GM19035 (cell line): Measurements from ENCODE around the gene OGDH.
"Not testable (repeated sequence)": the region's sequence is repeated elsewhere in the genome, so short reads cannot be mapped to it uniquely, and the experiment has no call there.

ENCODE experiments used
- ATAC-seq: cut with Tn5 transposase; IDR thresholded peaks from one replicate; pipeline ENCODE4 v1.9.1; 2021; ENCODE audit not compliant: unreplicated experiment

Gene OGDH

DNA sequence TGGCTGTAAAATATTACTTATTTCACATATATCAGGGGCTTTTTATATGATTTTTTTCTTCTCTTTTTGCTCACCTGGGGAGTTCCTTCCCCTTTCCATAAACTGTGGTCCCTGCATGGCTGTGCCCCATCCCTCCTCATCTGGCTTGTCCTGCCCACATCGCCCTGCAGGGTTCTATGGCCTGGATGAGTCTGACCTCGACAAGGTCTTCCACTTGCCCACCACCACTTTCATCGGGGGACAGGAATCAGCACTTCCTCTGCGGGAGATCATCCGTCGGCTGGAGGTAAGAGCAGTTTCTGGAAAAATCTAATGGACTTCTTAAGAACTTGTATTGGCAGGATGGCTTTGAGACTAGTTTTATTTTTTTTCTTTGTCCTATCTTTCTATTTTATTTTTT is 60.1 kb downstream of the OGDH start:
- ATAC-seq, result no peak

DNA sequence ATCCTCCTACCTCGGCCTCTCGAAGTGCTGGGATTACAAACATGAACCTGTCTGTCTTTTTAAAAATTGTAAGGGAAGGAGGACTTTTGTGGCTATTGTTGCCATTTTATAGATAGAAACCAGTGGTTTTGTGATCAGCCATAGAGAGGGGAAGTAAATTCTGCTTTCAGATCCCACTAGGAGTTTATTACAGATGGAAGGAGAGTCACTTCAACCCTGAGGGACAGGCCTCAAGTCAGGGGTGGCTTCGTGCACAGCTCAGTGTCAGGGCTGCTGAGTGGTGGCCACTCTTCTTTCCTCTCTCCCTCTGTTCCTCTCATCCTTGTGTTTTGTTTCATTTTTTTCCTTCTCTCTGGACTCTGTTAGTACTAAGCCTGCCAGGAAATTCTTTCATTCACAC is 60.8 kb downstream of the OGDH start:
- no peak for ATAC-seq

DNA sequence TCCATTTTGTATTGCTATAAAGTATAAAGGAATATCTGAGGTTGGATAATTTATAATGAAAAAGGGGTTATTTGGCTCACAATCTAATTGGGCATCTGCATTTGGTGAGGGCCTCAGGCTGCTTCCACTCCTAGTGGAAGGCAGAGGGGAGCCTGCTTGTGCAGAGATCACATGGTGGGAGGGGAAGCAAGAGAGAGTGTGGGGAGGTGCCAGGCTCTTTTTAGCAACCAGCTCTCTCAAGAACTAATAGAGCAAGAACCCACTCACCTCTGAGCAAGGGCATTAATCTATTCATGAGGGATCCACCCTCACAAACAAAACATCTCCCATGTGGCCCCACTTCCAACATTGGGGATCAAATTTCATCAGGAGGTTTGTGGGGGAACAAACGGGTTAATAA is 64.6 kb downstream of the OGDH start:
- no peak for ATAC-seq

DNA sequence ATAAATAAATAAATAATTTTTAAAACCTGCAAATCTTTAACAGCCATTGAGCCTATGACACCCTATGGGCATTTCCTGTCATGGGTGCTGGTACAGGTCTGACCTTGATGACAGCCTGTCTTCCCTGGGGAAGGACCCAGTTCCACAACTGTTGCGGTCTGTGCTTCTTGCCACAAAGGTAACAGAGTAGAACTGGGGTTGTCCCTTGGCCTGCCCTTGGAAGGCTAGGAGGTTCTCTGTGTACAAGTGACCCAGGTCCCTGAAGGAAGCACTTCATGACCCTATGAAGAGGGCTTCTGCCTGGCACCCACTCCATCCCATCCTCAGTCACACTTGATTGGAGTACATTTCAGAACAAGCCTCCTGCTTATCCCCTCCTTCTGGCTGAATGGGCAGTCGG is 66.9 kb downstream of the OGDH start:
- no peak for ATAC-seq

DNA sequence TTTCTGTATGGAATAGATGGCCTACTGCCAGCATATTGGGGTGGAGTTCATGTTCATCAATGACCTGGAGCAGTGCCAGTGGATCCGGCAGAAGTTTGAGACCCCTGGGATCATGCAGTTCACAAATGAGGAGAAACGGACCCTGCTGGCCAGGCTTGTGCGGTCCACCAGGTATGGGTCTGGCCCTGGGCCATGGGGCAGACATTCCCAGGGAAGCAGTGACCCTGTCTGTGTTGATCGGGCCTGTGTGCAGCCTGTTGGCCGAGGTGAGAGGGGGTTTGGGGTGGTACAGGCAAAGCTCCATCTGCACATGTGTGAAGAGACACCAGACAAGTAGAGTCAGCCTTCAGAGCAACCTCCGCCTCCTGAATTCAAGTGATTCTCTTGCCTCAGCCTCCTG is 67.3 kb downstream of the OGDH start:
- no peak for ATAC-seq

DNA sequence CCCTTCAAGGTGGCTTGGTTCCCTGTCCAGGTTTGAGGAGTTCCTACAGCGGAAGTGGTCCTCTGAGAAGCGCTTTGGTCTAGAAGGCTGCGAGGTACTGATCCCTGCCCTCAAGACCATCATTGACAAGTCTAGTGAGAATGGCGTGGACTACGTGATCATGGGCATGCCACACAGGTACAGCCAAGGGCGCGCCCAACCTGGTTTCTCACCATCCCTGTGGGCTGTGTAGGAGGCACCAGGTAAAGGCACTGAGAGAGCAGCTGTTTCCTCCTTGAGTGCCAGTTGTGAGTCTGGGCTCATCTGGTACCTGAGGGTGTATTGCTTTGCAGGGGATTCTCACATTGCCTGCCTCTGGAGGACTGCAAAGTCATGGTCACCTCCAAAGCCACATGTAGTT is 68.0 kb downstream of the OGDH start:
- no peak for ATAC-seq

DNA sequence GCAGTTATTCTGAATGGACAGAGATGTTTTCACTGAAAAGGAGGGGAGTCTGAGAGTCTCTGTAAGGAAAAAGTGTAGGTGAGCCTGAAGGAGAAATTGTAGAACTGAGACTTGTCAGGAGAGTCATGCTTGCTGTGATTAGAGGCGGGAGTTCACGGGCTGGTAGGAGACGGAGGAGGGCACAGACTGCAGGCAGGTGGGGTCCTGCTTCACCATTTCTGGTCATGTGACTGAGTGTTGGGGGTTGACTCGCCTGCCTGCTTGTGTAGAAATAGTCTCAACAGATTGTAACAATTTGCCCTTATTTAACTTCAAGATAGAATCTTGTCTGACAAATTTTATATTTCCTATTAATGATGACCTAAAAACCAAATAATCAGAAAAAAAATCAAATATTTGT is 70.3 kb downstream of the OGDH start:
- ATAC-seq, result no peak

DNA sequence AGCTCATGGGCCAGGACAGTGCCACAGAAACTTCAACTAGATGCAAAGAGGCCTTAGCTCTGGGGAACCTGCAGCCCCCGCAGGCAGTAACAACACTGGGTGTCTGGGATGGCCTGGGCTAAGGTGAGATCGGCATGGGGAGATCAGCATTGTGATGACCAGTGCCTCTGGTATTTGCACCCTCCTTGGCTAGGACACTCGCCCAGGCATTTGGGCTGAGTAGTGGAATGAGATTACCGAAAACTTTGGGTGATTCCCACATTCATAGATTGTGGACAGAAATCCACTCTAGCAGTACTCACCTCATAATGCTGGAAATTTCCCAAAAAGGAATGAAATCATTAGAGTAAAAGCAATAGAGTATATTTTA is 71.7 kb downstream of the OGDH start:
- no peak for ATAC-seq

DNA sequence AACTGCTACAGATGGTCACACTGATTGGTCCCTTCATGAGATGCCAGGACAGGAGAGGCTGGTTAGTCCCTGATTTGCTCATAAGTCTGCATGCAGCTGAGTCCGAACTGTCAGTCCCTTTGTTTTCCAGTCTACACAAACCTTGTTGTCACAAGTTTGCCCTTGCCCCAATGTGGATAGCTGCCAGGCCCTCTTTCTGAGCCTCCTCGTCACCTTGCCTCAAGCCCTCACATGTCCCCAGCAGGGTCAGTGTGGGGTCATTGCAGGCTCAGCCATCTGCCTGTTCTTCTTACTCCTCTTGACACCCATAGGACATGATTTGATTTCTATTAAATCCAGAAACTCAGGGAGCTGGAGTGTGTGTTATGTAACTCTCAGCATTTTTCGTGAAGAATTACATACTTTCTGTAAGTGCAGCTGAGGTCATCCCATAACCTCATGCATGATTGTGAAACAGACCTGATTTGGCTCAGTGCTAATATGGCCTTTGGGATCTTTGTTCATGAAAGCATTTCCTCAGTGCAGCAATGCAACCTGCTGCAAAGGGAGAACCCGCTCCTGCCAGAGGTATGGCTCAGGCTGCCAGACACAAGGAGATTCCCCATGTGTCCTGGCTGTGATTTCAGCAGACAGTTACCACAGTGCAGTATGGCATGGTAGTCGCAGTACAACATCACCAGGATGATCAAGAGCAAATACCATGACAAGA is 72.2 kb downstream of the OGDH start:
- ATAC-seq, result no peak

DNA sequence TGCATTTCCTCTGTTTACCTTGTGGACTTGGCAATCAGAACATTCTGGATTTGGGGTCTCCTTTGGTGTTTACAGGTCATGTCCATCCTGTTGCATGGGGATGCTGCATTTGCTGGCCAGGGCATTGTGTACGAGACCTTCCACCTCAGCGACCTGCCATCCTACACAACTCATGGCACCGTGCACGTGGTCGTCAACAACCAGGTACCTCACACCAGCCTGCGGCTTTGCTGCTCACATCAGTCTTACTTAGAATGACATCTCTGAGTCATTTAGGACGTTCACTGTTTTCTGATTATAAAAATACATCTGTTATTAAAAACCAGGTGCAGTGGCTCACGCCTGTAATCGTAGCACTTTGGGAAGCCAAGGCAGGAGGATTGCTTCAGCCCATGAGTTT is 75.2 kb downstream of the OGDH start:
- no peak for ATAC-seq

DNA sequence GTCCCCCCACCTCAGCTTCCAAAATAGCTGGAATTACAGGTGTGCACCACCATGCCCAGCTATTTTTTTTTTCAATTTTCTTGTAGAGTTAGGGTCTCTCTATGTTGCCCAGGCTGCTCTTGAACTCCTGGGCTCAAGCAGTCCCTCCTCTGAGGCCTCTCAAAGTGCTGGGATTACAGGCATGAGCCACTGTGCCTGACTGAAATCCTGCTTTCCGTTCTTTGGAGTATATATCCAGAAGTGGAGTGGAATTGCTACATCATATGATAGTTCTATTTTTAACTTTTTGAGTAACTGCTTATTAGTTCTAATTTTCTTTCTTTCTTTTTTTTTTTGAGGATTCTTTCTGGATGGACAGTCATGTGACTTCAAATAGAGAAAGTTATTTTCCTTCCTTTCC is 79.3 kb downstream of the OGDH start:
- no peak for ATAC-seq

DNA sequence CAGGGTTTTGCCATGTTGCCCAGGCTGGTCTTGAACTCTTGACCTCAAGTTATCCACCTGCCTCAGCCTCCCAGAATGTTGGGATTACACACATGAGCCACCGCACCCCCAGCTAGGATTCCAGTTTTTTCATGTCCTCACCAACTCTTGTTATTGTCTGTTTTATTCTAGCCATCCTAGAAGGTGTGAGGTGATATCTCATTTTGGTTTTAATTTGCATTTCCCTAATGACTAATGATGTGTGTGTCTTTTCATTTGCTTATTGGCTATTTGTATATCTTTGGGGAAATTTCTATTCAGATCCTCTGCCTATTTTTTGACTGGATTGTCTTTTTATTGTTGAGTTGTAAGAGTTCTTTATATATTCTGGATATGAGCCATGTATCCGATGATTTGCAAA is 83.0 kb downstream of the OGDH start:
- ATAC-seq, result no peak

DNA sequence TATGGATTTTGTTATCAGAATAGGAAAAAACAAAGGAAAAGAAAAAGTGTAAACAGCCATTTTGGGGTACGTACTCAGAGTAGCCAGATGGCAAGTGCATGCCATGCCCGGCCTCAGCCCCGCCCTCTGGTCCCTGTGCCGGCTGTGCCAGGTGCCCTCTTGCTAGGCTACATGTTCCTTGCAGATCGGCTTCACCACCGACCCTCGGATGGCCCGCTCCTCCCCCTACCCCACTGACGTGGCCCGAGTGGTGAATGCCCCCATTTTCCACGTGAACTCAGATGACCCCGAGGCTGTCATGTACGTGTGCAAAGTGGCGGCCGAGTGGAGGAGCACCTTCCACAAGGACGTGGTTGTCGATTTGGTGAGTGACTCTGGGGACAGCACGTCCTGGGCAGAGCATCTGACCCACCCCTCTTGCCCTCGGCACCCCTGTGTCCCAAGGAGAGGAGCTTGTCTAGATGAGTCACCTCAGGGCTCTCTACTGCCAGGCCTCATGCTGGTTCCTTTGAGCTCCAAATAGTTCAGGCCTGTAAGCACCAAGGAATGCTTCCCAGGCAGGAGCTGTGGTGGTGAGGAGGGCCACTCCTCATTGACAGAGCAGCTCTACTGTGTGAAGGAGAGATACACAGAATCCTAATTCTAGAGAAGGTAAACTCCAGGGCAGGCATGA is 87.3 kb downstream of the OGDH start:
- no peak for ATAC-seq

DNA sequence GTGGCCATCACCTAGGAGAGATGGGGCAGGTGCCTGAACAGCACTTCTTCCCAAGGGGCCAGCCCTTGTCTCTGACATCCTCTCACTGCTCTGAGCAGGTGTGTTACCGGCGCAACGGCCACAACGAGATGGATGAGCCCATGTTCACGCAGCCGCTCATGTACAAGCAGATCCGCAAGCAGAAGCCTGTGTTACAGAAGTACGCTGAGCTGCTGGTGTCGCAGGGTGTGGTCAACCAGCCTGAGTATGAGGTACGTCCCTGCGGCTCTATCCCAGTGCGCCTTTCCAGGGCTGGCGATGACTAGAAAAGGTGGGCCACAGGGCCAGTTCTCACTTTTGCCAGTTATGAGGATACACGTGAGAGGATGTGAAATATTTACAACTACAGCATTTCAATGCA is 87.9 kb downstream of the OGDH start:
- ATAC-seq, result no peak

DNA sequence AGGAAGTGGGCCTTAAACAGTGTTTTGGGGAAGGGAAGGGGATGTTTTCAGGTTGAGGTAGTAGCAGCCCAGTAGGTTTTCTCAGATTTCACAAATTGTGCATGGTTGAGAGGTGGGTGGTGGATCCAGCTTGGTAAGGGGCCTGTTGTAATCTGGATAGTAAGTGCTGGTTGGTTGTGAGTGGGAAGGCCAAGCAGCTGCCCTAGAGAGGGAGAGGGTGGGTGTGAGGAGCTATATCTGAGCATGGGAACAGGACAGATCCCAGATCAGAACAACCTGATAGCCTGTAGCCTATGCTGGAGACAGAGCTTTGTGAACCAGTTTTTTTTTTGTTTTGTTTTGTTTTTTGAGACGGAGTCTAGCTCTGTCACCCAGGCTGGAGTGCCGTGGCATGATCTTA is 88.3 kb downstream of the OGDH start:
- no peak for ATAC-seq

DNA sequence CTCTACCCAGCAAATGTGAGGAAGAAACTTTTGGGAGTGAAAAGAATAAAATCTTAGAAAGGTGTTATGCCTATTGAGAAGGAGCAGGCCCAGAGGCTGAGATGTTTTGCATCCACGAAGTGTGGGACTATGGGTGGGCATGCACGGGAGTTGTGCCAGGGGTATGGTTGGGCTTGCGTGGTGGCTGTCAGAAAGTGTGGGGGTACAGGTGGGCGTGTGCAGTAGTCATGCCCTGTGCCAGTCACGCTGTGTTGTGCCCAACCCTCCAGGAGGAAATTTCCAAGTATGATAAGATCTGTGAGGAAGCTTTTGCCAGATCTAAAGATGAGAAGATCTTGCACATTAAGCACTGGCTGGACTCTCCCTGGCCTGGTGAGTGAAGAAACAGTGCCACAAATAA is 89.3 kb downstream of the OGDH start:
- no peak for ATAC-seq

DNA sequence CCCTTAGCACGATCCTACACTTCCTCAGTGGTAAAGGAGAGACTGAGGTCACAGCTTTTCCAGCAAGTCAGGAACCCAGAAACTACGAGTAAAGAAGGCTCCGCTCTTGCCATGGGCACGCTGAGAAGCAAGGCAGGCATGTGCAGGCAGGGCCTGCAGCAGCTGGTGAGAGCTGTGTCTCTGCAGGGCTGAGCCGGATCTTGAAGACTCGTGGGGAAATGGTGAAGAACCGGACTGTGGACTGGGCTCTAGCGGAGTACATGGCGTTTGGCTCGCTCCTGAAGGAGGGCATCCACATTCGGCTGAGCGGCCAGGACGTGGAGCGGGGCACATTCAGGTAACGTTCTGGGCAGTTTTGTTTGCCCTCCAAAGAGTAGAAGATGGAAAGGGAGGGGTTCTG is 90.3 kb downstream of the OGDH start:
- no peak for ATAC-seq

DNA sequence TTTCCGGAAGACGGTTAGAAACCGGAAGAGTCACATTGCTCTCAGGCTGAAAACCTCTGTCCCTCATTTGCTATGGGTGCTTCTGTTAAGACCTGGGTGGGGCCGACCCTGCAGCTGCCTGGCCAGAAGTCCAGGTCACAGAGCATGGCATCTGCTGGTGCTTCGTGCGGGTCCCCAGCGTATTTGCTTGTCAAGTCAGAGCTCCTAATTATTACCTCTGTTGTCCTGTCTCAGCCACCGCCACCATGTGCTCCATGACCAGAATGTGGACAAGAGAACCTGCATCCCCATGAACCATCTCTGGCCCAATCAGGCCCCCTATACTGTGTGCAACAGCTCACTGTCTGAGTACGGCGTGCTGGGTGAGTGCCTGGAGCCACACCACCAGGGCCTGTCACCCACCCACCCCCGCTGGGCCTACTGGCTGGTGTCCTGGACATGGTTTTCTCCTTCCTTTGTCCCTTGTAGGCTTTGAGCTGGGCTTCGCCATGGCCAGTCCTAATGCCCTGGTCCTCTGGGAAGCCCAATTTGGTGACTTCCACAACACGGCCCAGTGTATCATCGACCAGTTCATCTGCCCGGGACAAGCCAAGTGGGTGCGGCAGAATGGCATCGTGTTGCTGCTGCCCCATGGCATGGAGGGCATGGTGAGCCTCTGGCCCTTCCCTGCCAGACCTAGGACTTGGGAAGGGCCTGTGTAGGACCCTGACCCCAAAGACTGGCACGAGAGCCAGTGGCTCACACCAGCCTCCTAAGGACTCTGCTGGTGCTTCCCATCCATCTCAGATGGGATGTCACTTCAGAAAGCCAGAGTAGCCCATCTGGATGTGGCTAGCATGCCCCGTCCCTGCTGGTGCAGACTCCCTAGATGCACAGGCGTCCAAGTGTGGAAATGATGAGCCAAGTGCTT is 91.0 kb downstream of the OGDH start:
- ATAC-seq, result no peak

DNA sequence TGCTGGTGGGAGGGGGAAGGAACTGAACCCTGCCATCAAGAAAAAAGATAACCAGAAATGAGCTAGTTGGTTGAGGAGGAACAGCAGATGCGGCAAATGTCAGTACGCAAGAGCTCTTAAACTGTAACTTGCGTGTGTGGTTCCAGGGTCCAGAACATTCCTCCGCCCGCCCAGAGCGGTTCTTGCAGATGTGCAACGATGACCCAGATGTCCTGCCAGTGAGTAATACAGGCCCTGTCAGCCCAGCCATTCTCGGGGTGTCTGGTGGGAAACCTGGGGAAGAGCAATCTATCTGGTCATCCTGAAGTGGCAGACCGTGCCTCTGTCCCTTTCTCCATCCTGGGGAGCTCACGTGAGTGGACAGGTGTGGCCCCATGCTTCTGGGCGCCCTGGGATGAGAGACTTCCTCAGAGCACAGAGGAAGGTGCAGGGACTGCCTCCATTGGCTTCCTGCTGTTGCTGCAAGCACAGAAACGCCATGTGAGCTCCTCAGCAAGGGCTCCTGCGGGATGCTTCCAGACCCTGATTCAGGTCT is 91.7 kb downstream of the OGDH start:
- no peak for ATAC-seq

DNA sequence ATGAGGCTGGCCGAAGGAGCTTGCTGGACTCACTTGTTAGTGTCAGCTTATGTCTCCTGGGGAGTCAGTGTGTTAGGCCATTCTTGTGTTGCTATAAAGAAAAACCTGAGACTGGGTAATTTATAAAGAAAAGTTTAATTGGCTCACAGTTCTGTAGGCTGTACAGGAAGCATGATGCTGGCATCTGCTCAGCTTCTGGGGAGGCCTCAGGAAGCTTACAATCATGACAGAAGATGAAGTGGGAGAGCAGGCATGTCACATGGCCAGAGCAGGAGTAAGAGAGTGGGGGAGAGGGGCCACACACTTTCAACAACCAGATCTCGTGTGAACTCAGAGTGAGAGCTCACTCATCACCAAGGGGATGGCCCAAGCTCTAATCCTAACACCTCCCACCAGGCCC is 93.2 kb downstream of the OGDH start:
- ATAC-seq, result not testable (repeated sequence)

DNA sequence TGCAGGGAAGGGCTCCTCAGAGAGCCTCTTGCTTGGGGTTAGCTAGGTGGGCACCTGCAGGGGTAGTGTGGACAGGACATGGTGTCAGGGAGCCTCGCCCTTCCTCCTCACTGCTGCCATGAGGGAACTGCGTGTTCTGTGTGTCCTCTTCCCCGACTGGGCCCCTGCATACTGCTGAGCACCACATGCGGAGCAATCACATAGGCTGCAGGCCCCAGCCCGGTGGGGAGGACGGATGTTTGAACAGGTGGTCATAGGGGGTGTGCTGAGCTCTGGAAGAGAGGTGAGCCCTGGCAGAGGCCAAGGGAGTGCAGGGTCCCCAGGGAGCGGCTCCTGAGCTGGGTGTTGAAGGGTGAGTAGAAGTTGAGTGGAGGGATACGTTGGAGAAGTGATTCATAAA is 93.9 kb downstream of the OGDH start:
- no peak for ATAC-seq

DNA sequence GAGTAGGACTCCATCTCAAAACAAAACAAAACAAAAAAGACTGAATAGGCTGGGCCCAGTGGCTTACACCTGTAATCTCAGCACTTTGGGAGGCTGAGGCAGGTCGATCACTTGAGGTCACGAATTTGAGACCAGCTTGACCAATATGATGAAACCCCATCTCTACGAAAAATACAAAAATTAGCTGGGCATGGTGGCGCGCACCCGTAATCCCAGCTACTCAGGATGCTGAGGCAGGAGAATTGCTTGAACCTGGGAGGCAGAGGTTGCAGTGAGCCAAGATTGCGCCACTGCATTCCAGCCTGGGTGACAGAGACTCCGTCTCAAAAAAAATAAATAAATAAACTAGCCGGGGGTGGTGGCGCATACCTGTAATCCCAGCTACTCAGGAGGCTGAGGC is 97.0 kb downstream of the OGDH start:
- ATAC-seq, result not testable (repeated sequence)
